HEK293 (cell line): ENCODE data around the gene PNISR.

Experiments used
- CTCF ChIP-seq: fragments of 450-650 bp; formaldehyde crosslinking; IDR thresholded peaks from 2 replicates; pipeline ENCODE4 v1.5.1; 2016; ENCODE audit warnings: missing biosample characterization, missing genetic modification characterization
- EGR2 ChIP-seq: fragments of 450-650 bp; formaldehyde crosslinking; IDR thresholded peaks from 2 replicates; pipeline ENCODE4 v1.5.1; 2016; ENCODE audit warnings: low read depth, missing biosample characterization, missing genetic modification characterization
- HOXA7 ChIP-seq: sonication (generic); formaldehyde crosslinking; IDR thresholded peaks from 2 replicates; pipeline ENCODE4 v1.8.1; 2022; ENCODE audit warnings: missing genetic modification reagents, borderline replicate concordance
- KLF16 ChIP-seq: fragments of 450-650 bp; formaldehyde crosslinking; IDR thresholded peaks from 2 replicates; pipeline ENCODE4 v1.5.1; 2017; ENCODE audit warnings: missing biosample characterization, missing genetic modification characterization
- PRDM1 ChIP-seq: fragments of 450-650 bp; formaldehyde crosslinking; IDR thresholded peaks from 2 replicates; pipeline ENCODE4; 2016; ENCODE audit warnings: missing biosample characterization, missing genetic modification characterization
- PRDM10 ChIP-seq: fragments of 450-650 bp; formaldehyde crosslinking; IDR thresholded peaks from 2 replicates; pipeline ENCODE4 v1.5.1; 2016; ENCODE audit warnings: missing biosample characterization, missing genetic modification characterization
- ZNF10 ChIP-seq: fragments of 450-650 bp; formaldehyde crosslinking; IDR thresholded peaks from 2 replicates; pipeline ENCODE4 v1.5.1; 2017; ENCODE audit warnings: missing biosample characterization, missing genetic modification characterization
- ZNF112 ChIP-seq: fragments of 450-650 bp; formaldehyde crosslinking; IDR thresholded peaks from 2 replicates; pipeline ENCODE4 v1.5.0; 2017; ENCODE audit warnings: missing biosample characterization, missing genetic modification characterization
- ZNF121 ChIP-seq: fragments of 450-650 bp; formaldehyde crosslinking; IDR thresholded peaks from 2 replicates; pipeline ENCODE4 v1.5.1; 2016; ENCODE audit warnings: missing biosample characterization, missing genetic modification characterization
- ZNF398 ChIP-seq: fragments of 450-650 bp; formaldehyde crosslinking; IDR thresholded peaks from 2 replicates; pipeline ENCODE4 v1.5.1; 2017; ENCODE audit warnings: missing biosample characterization, missing genetic modification characterization
- ZNF423 ChIP-seq: fragments of 450-650 bp; formaldehyde crosslinking; IDR thresholded peaks from 2 replicates; pipeline ENCODE4 v1.5.1; 2016; ENCODE audit warnings: missing biosample characterization, missing genetic modification characterization
- ZNF433 ChIP-seq: fragments of 450-650 bp; formaldehyde crosslinking; IDR thresholded peaks from 2 replicates; pipeline ENCODE4 v1.5.1; 2016; ENCODE audit warnings: missing biosample characterization, missing genetic modification characterization, low read depth
- ZNF571 ChIP-seq: fragments of 450-650 bp; formaldehyde crosslinking; IDR thresholded peaks from 2 replicates; pipeline ENCODE4 v1.5.0; 2017; ENCODE audit warnings: missing biosample characterization, missing genetic modification characterization
- ZNF610 ChIP-seq: fragments of 450-650 bp; formaldehyde crosslinking; IDR thresholded peaks from 2 replicates; pipeline ENCODE4 v1.5.1; 2016; ENCODE audit warnings: missing biosample characterization, missing genetic modification characterization, borderline replicate concordance
- ZNF626 ChIP-seq: fragments of 450-650 bp; sonication (Bioruptor Pico); formaldehyde crosslinking; IDR thresholded peaks from 2 replicates; pipeline ENCODE4 v1.5.1; 2018; ENCODE audit warnings: missing biosample characterization, missing genetic modification characterization, inconsistent platforms
- ZNF629 ChIP-seq: fragments of 450-650 bp; formaldehyde crosslinking; IDR thresholded peaks from 2 replicates; pipeline ENCODE4 v1.5.1; 2017; ENCODE audit warnings: missing biosample characterization, missing genetic modification characterization
- ZNF639 ChIP-seq: fragments of 450-650 bp; formaldehyde crosslinking; IDR thresholded peaks from 2 replicates; pipeline ENCODE4 v1.5.1; 2016; ENCODE audit warnings: missing biosample characterization, missing genetic modification characterization
- ZNF660 ChIP-seq: fragments of 450-650 bp; IDR thresholded peaks from 2 replicates; pipeline ENCODE4 v1.5.1; 2018; ENCODE audit warnings: missing biosample characterization, mild to moderate bottlenecking, missing genetic modification characterization
- ZNF692 ChIP-seq: fragments of 450-650 bp; formaldehyde crosslinking; IDR thresholded peaks from 2 replicates; pipeline ENCODE4 v1.5.1; 2016; ENCODE audit warnings: missing biosample characterization, missing genetic modification characterization
- ZNF785 ChIP-seq: fragments of 450-650 bp; formaldehyde crosslinking; IDR thresholded peaks from 2 replicates; pipeline ENCODE4 v1.5.1; 2016; ENCODE audit warnings: missing biosample characterization, missing genetic modification characterization
- ZNF791 ChIP-seq: fragments of 450-650 bp; formaldehyde crosslinking; IDR thresholded peaks from 2 replicates; pipeline ENCODE4 v1.5.1; 2016; ENCODE audit warnings: missing biosample characterization, missing genetic modification characterization
- ZSCAN4 ChIP-seq: fragments of 450-650 bp; formaldehyde crosslinking; IDR thresholded peaks from 2 replicates; pipeline ENCODE4 v1.5.1; 2017; ENCODE audit warnings: missing biosample characterization, missing genetic modification characterization
- ZXDB ChIP-seq: fragments of 450-650 bp; formaldehyde crosslinking; IDR thresholded peaks from 2 replicates; pipeline ENCODE4 v1.5.1; 2016; ENCODE audit warnings: missing biosample characterization, missing genetic modification characterization

Gene PNISR

GRCh38 chr6:99349171-99350141 is 75.7 kb downstream of the PNISR start, which contains the start of gene FAXC (continued):
- TF ChIP-seq ZNF571 (no peak), ZNF112 (no peak), PRDM1 (tag by site-specific recombination) (no peak), ZNF639 (tag by site-specific recombination) (no peak), ZSCAN4 (no peak), ZNF610 (tag by site-specific recombination) (no peak), ZNF692 (tag by site-specific recombination) (peak; percentile 82), CTCF (peak; percentile 68), ZNF626 (tag by site-specific recombination) (no peak), ZXDB (tag by site-specific recombination) (peak; percentile 52; the same call in 1 of the 2 replicates), PRDM10 (0 out of 2 replicates have a peak, but pooled peaks have one; percentile 9), ZNF791 (tag by site-specific recombination) (no peak), ZNF398 (tag by site-specific recombination) (peak; percentile 42; the same call in 1 of the 2 replicates), HOXA7 (no peak), ZNF121 (tag by site-specific recombination) (peak; percentile 11; the same call in 1 of the 2 replicates), ZNF433 (tag by site-specific recombination) (no peak), KLF16 (tag by site-specific recombination) (peak; percentile 49; the same call in 1 of the 2 replicates), ZNF785 (tag by site-specific recombination) (no peak), ZNF423 (tag by site-specific recombination) (no peak), ZNF10 (tag by site-specific recombination) (no peak), ZNF629 (tag by site-specific recombination) (no peak), ZNF660 (peak; percentile 85; the same call in 1 of the 2 replicates), EGR2 (tag by site-specific recombination) (peak; percentile 37; the same call in 1 of the 2 replicates)
